Lower leg skin (tissue), 4 donors: ENCODE results near the gene ABCB1. TPM values are rescaled to one million over a fixed set of nuclear protein-coding genes. Genes with fewer than 3 reads are reported as not detected.

Experiments used
- DNase-seq, 2 donors: peaks; one replicate each; pipeline ENCODE4 v3.0.0-alpha.2; 2019; ENCODE audit warnings: low spot score in 2 of 2
- H3K4me3 ChIP-seq: fragments of 200-600 bp; sonication (generic); 2 replicates; pipeline ENCODE4 v1.5.1; 2017; ENCODE audit warnings: mild to moderate bottlenecking, low read depth; ENCODE audit not compliant: poor library complexity, severe bottlenecking
- POLR2A ChIP-seq, 2 donors: fragments of 450-650 bp; IDR thresholded peaks; one replicate each; pipeline ENCODE4 v1.6.1; 2016 to 2017; ENCODE audit warnings: antibody characterized with exemption in 2 of 2, mild to moderate bottlenecking in 1 of 2, moderate library complexity in 1 of 2
- WGBS, 2 donors: methylation state at CpG; one replicate each; pipeline ENCODE4 v1.1.5; 2018; 5-methylcytosine and 5-hydroxymethylcytosine counted together
- intact Hi-C: fragments of 100-400 bp; cut with DNase I; formaldehyde crosslinking; loops from one replicate; pipeline ENCODE4 v1.15.0; 2023; ENCODE audit warnings: low total_unique reads
- total RNA-seq, 4 donors: library from RNA; depleted of rRNA; stranded (reverse); fragments of >200 nt; gene quantifications; one replicate each; pipeline ENCODE4 v1.1.0, GENCODE V29; 2016
- TF ChIP-seq, protein P1 (sequence below), 3 donors: fragments of 450-650 bp; IDR thresholded peaks; one replicate each; pipeline ENCODE4 v1.5.1; 2016; ENCODE audit warnings: antibody characterized with exemption in 3 of 3, mild to moderate bottlenecking in 3 of 3, moderate library complexity in 2 of 3

Gene ABCB1
- total RNA-seq, 4 donors from 2014 or later: 0.67 to 4.9 (median 2.5) TPM

- no peak for DNase-seq
- intact Hi-C loops: no loop called here
- 82 to 83% methylated on average over 2 of the region's 2 CpGs for WGBS, 2 donors
- no peak overlapping the region for H3K4me3 ChIP-seq
- TF ChIP-seq, protein P1, sequence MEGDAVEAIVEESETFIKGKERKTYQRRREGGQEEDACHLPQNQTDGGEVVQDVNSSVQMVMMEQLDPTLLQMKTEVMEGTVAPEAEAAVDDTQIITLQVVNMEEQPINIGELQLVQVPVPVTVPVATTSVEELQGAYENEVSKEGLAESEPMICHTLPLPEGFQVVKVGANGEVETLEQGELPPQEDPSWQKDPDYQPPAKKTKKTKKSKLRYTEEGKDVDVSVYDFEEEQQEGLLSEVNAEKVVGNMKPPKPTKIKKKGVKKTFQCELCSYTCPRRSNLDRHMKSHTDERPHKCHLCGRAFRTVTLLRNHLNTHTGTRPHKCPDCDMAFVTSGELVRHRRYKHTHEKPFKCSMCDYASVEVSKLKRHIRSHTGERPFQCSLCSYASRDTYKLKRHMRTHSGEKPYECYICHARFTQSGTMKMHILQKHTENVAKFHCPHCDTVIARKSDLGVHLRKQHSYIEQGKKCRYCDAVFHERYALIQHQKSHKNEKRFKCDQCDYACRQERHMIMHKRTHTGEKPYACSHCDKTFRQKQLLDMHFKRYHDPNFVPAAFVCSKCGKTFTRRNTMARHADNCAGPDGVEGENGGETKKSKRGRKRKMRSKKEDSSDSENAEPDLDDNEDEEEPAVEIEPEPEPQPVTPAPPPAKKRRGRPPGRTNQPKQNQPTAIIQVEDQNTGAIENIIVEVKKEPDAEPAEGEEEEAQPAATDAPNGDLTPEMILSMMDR (IDR thresholded peaks at IDR 0.05): no peak
- no peak for TF ChIP-seq POLR2A (IDR thresholded peaks at IDR 0.05)
These were observed 72.0 kb downstream of the ABCB1 start for GRCh38 chr7:87528730-87529129.

GRCh38 chr7:87518735-87519134 is 81.9 kb downstream of the ABCB1 start:
- no peak for TF ChIP-seq POLR2A (IDR thresholded peaks at IDR 0.05)
- TF ChIP-seq, protein P1 (IDR thresholded peaks at IDR 0.05): no peak
- H3K4me3 ChIP-seq: no peak overlapping the region
- no peak for DNase-seq
- 63 to 77% methylated on average over 2 of the region's 2 CpGs for WGBS, 2 donors
- intact Hi-C loops: no loop called here

- intact Hi-C loops: no loop called here
- H3K4me3 ChIP-seq: no peak overlapping the region
- no peak for DNase-seq
- no peak for TF ChIP-seq POLR2A (IDR thresholded peaks at IDR 0.05)
- TF ChIP-seq, protein P1 (IDR thresholded peaks at IDR 0.05): no peak
- 84 to 88% methylated on average over 3 of the region's 3 CpGs for WGBS, 2 donors
These were observed 82.8 kb downstream of the ABCB1 start for GRCh38 chr7:87517891-87518290.

- WGBS, 2 donors: 69 to 76% methylated on average over 3 of the region's 3 CpGs
- H3K4me3 ChIP-seq: no peak overlapping the region
- DNase-seq: no peak
- TF ChIP-seq, protein P1 (IDR thresholded peaks at IDR 0.05): no peak
- no peak for TF ChIP-seq POLR2A (IDR thresholded peaks at IDR 0.05)
- intact Hi-C loops: no loop called here
These were observed 83.4 kb downstream of the ABCB1 start for GRCh38 chr7:87517136-87517815.

- intact Hi-C loops: no loop called here
- no peak for TF ChIP-seq POLR2A (IDR thresholded peaks at IDR 0.05)
- TF ChIP-seq, protein P1 (IDR thresholded peaks at IDR 0.05): no peak
- WGBS, 2 donors: 89 to 93% methylated on average over 5 of the region's 5 CpGs
- DNase-seq: no peak
- H3K4me3 ChIP-seq: no peak overlapping the region
These were observed 86.8 kb downstream of the ABCB1 start for GRCh38 chr7:87513735-87514335.
